ENCODE measurements around the gene ACTRT2. TPM values are rescaled to one million over a fixed set of nuclear protein-coding genes. Genes with fewer than 3 reads are reported as not detected.

Gene ACTRT2
- total RNA-seq, 1 experiment from 2014 or later = not detected

DNA sequence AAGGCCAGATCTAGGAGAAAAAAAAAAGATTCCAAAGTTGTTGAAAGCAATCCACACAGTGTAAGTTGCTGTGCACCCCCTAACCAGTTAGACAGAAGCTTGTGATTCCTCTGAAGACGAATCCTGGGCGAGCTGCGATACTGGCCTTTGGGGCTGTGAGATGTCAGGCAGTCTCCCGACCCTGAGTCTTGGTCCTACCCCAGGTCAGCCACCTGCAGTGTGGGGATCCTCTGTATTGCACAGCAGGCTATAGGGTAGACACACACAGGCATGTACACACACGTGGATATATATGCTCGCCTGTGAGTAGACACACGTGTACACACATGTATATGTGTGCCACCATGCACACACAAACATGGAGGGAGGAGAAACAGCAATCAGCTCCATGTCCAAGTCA lies 12.9 kb downstream of the ACTRT2 start:
- intact Hi-C loops (cut with micrococcal nuclease) = no loop called here
- no peak overlapping the region for H2AFZ ChIP-seq (ENCODE audit: low read length)
- POLR2A ChIA-PET (ENCODE audit: unreplicated experiment) = no interaction called here
- no peaks in the 10 kb centered on the region for H3K4me1 ChIP-seq (ENCODE audit: insufficient read depth, low read length)
- no peaks in the 10 kb centered on the region for H3K9me3 ChIP-seq (ENCODE audit: low read length)
- no peak overlapping the region for H3K4me2 ChIP-seq (ENCODE audit: low read length)
- H4K20me1 ChIP-seq (ENCODE audit: low read length) = no peaks in the 10 kb centered on the region; the same call in 1 of the 2 replicates
- no peaks in the 10 kb centered on the region for H3K36me3 ChIP-seq (ENCODE audit: low read depth, low read length)
- BruUV-seq (replicated peaks) = no TSS peak
- ATAC-seq (no peak), DNase-seq (no peak)
- H3K9me2 ChIP-seq (replicated peaks; ENCODE audit: low read length) = no peaks in the 10 kb centered on the region
- H3F3A ChIP-seq (ENCODE audit: low read length, unreplicated experiment) = no peaks in the 10 kb centered on the region
- peaks cover 100% of the 10 kb centered on the region for H3K27me3 ChIP-seq (ENCODE audit: low read length)
- no peak overlapping the region for H3K4me3 ChIP-seq (ENCODE audit: low read length)
- H3K27ac ChIP-seq (ENCODE audit: low read length) = no peak overlapping the region
- H3K79me2 ChIP-seq (ENCODE audit: low read length) = no peaks in the 10 kb centered on the region
- TF ChIP-seq EZH2 (IDR thresholded peaks at IDR 0.05; ENCODE audit: low read length, unreplicated experiment) (no peak), EZH2phosphoT487 (IDR thresholded peaks at IDR 0.05; ENCODE audit: borderline replicate concordance, low read length) (no peak)
- TF ChIP-seq, protein P1, sequence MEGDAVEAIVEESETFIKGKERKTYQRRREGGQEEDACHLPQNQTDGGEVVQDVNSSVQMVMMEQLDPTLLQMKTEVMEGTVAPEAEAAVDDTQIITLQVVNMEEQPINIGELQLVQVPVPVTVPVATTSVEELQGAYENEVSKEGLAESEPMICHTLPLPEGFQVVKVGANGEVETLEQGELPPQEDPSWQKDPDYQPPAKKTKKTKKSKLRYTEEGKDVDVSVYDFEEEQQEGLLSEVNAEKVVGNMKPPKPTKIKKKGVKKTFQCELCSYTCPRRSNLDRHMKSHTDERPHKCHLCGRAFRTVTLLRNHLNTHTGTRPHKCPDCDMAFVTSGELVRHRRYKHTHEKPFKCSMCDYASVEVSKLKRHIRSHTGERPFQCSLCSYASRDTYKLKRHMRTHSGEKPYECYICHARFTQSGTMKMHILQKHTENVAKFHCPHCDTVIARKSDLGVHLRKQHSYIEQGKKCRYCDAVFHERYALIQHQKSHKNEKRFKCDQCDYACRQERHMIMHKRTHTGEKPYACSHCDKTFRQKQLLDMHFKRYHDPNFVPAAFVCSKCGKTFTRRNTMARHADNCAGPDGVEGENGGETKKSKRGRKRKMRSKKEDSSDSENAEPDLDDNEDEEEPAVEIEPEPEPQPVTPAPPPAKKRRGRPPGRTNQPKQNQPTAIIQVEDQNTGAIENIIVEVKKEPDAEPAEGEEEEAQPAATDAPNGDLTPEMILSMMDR (conservative IDR thresholded peaks at IDR 0.05; ENCODE audit: low read depth, low read length) = no peak
- CTCF ChIA-PET = no interaction called here
- H3K9ac ChIP-seq (ENCODE audit: low read length) = no peak overlapping the region

DNA sequence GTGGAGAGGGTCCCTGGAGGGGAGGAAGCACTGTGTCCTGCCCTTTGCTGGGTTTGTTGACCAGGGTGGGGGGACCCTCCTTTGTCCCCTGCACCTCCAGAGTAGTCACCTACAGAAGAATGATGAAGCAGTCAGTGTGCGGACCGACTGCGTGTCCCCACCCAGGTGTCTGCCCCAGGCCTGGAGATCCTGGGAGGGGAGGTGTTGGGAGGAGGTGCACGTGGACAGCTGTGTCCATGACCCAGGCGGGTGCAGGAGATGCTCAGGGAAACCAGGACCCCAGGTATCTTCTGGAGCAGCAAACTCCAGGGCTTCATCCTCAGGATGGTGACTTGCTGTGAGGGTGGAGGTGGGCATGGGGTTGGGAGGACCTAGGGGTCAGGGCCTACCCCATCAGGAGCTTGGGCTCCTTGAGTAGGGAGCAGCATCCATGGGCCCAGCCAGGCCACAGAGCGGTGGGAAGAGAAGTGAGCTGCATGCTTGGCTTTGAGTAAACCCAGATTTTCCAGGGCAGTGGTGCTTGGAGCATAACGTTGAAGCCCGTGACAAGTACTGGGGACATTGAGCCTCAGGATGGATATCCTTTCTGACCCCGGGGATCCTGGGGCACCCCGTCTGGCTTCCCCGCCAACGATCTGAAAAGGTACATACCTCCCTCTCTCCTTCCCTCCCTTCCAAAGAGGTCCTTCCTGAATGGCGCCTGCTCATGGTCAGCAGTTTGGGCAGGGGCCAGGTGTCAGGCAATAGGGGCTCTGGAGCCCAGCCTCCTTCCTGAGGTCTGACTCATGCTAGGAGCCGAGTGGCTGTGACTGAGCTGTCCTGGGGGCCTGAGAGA lies 13.7 kb downstream of the ACTRT2 start:
- Histone ChIP-seq H3K4me3 (ENCODE audit: low read length) (no peak overlapping the region), H3K9me2 (replicated peaks; ENCODE audit: low read length) (no peaks in the 10 kb centered on the region), H2AFZ (ENCODE audit: low read length) (no peak overlapping the region), H3F3A (ENCODE audit: low read length, unreplicated experiment) (no peaks in the 10 kb centered on the region), H3K9ac (ENCODE audit: low read length) (no peak overlapping the region), H3K4me1 (ENCODE audit: insufficient read depth, low read length) (no peaks in the 10 kb centered on the region), H3K27ac (ENCODE audit: low read length) (no peak overlapping the region), H3K79me2 (ENCODE audit: low read length) (no peaks in the 10 kb centered on the region), H3K27me3 (ENCODE audit: low read length) (peaks cover 99% of the 10 kb centered on the region), H3K4me2 (ENCODE audit: low read length) (no peak overlapping the region), H3K36me3 (ENCODE audit: low read depth, low read length) (no peaks in the 10 kb centered on the region), H3K9me3 (ENCODE audit: low read length) (no peaks in the 10 kb centered on the region), H4K20me1 (ENCODE audit: low read length) (no peaks in the 10 kb centered on the region; the same call in 1 of the 2 replicates)
- no TSS peak for BruUV-seq (replicated peaks)
- TF ChIP-seq EZH2phosphoT487 (IDR thresholded peaks at IDR 0.05; ENCODE audit: borderline replicate concordance, low read length) = no peak
- TF ChIP-seq, protein P1 (conservative IDR thresholded peaks at IDR 0.05; ENCODE audit: low read depth, low read length) = no peak
- no peak for TF ChIP-seq EZH2 (IDR thresholded peaks at IDR 0.05; ENCODE audit: low read length, unreplicated experiment)
- DNase-seq = no peak
- ChIA-PET POLR2A (ENCODE audit: unreplicated experiment) (no interaction called here), CTCF (no interaction called here)
- ATAC-seq = no peak
- intact Hi-C loops (cut with micrococcal nuclease) = no loop called here

All from PC-3 (cell line).